Sigmoid colon (tissue), 7 donors: Measurements from ENCODE around the gene ANKLE1. TPM values are rescaled to one million over a fixed set of nuclear protein-coding genes. Genes with fewer than 3 reads are reported as not detected.

Experiments used
- DNase-seq: peaks from one replicate; pipeline ENCODE4 v3.0.0-alpha.2; 2019
- H3K27ac ChIP-seq, 4 donors: fragments of 200-600 bp; sonication (generic); one replicate each; pipeline ENCODE4 v1.5.1; 2016 to 2019; ENCODE audit warnings: mild to moderate bottlenecking in 1 of 4
- H3K27me3 ChIP-seq, 3 donors: fragments of 200-600 bp; sonication (generic); one replicate each; pipeline ENCODE4 v1.5.1; 2019; ENCODE audit warnings: mild to moderate bottlenecking in 1 of 3
- H3K36me3 ChIP-seq, 4 donors: fragments of 200-600 bp; sonication (generic); one replicate each; pipeline ENCODE4 v1.5.1; 2016 to 2019
- H3K4me1 ChIP-seq, 4 donors: fragments of 200-600 bp; sonication (generic); one replicate each; pipeline ENCODE4 v1.5.1; 2017 to 2019
- H3K4me3 ChIP-seq, 4 donors: fragments of 200-600 bp; sonication (generic); one replicate each; pipeline ENCODE4 v1.5.1; 2017 to 2019; ENCODE audit warnings: mild to moderate bottlenecking in 2 of 4, moderate library complexity in 1 of 4
- H3K9me3 ChIP-seq, 4 donors: fragments of 200-600 bp in 3 of 4; sonication (generic) in 3 of 4; one replicate each; pipeline versions ENCODE4 v1.5.1 to v1.6.1; 2013 to 2019
- CTCF ChIP-seq, 4 experiments: fragments of 450-650 bp in 3 of 4; fragments of 200-600 bp in 1 of 4; IDR thresholded peaks; one replicate each; pipeline ENCODE4 v1.5.1; 2016 to 2019; ENCODE audit warnings: antibody characterized with exemption in 4 of 4, mild to moderate bottlenecking in 3 of 4, moderate library complexity in 2 of 4
- EP300 ChIP-seq, 4 donors: sonication (generic); formaldehyde crosslinking; IDR thresholded peaks; one replicate each; pipeline ENCODE4 v1.6.1; 2017; ENCODE audit warnings: antibody characterized with exemption in 4 of 4
- POLR2A ChIP-seq, 2 donors: fragments of 450-650 bp; IDR thresholded peaks; one replicate each; pipeline ENCODE4 v1.6.1; 2016; ENCODE audit warnings: antibody characterized with exemption in 2 of 2, mild to moderate bottlenecking in 2 of 2, moderate library complexity in 2 of 2
- POLR2AphosphoS5 ChIP-seq, 4 donors: sonication (generic); formaldehyde crosslinking; IDR thresholded peaks; one replicate each; pipeline ENCODE4 v1.6.1; 2017; ENCODE audit warnings: antibody characterized with exemption in 4 of 4
- WGBS, 2 donors: extraction: QIAGEN DNeasy Blood & Tissue Kit; methylation state at CpG; one replicate each; pipeline ENCODE4 v1.1.7; 2013; 5-methylcytosine and 5-hydroxymethylcytosine counted together
- intact Hi-C: fragments of 100-400 bp; cut with DNase I; formaldehyde crosslinking; loops from one replicate; pipeline ENCODE4 v1.15.1; 2023
- polyA plus RNA-seq, 3 donors: library from polyadenylated mRNA; stranded (reverse); fragments of 200-250 nt; gene quantifications; one replicate each; pipeline ENCODE4 v1.2.3, GENCODE V29; 2013
- total RNA-seq, 4 donors: library from RNA; depleted of rRNA; stranded (reverse); fragments of >200 nt; gene quantifications; one replicate each; pipeline ENCODE4 v1.1.0, GENCODE V29; 2016
- donor health status: healthy with polysubstance abuse.
- donor health status: Bipolar disorder and iron deficiency.
- donor health status: healthy.

The ANKLE1 gene
- total and polyA plus RNA-seq, 7 donors, result 0.49 to 1.3 (median 0.71) TPM; not detected in 2

- no peak for DNase-seq
- Histone ChIP-seq H3K4me3 (no peak overlapping the region), H3K4me1 (peaks cover 0 to 52% (median 36%) of the 10 kb centered on the region in 4 donors), H3K36me3 (peaks cover 0 to 22% (median 9%) of the 10 kb centered on the region in 4 donors), H3K9me3 (no peaks in the 10 kb centered on the region), H3K27ac (peak overlapping the region in 1 of 4 donors; percentile 1), H3K27me3 (no peaks in the 10 kb centered on the region)
- TF ChIP-seq POLR2AphosphoS5 (IDR thresholded peaks at IDR 0.05) (no peak), CTCF (IDR thresholded peaks at IDR 0.05) (no peak), EP300 (IDR thresholded peaks at IDR 0.05) (no peak), POLR2A (IDR thresholded peaks at IDR 0.05) (no peak)
- intact Hi-C loops, result no loop called here
- WGBS, 2 donors, result 18 to 62% methylated on average over 24 of the region's 24 CpGs
Observed at GRCh38 chr19:17240062-17240752, 41.5 kb upstream of the ANKLE1 start.

- WGBS, 2 donors, result 93 to 96% methylated on average over 6 of the region's 6 CpGs
- H3K9me3 ChIP-seq, result no peaks in the 10 kb centered on the region
- peak overlapping the region in 2 of 4 donors; percentile 31 to 85 for H3K27ac ChIP-seq
- peaks cover 0 to 45% (median 32%) of the 10 kb centered on the region in 4 donors for H3K4me1 ChIP-seq
- intact Hi-C loops, result no loop called here
- H3K4me3 ChIP-seq, result no peak overlapping the region
- H3K27me3 ChIP-seq, result no peaks in the 10 kb centered on the region
- TF ChIP-seq EP300 (IDR thresholded peaks at IDR 0.05) (no peak), POLR2A (IDR thresholded peaks at IDR 0.05) (no peak), POLR2AphosphoS5 (IDR thresholded peaks at IDR 0.05) (no peak), CTCF (IDR thresholded peaks at IDR 0.05) (no peak)
- peaks cover 0 to 22% (median 9%) of the 10 kb centered on the region in 4 donors for H3K36me3 ChIP-seq
- DNase-seq, result no peak
Observed at GRCh38 chr19:17240826-17241399, 40.8 kb upstream of the ANKLE1 start.

GRCh38 chr19:17242431-17243208 is 39.1 kb upstream of the ANKLE1 start:
- peak overlapping the region; percentile 84 to 85 (median 84) for H3K27ac ChIP-seq
- peak overlapping the region in 1 of 4 donors; percentile 76 for H3K4me3 ChIP-seq
- H3K27me3 ChIP-seq, result no peaks in the 10 kb centered on the region
- H3K9me3 ChIP-seq, result no peaks in the 10 kb centered on the region
- TF ChIP-seq CTCF (IDR thresholded peaks at IDR 0.05) (no peak), EP300 (IDR thresholded peaks at IDR 0.05) (no peak), POLR2AphosphoS5 (IDR thresholded peaks at IDR 0.05) (no peak), POLR2A (IDR thresholded peaks at IDR 0.05) (no peak)
- 40 to 55% methylated on average over 8 of the region's 8 CpGs for WGBS, 2 donors
- intact Hi-C loops, result no loop called here
- H3K4me1 ChIP-seq, result peaks cover 0 to 45% (median 34%) of the 10 kb centered on the region in 4 donors
- H3K36me3 ChIP-seq, result peaks cover 0 to 22% (median 9%) of the 10 kb centered on the region in 4 donors
- DNase-seq, result no peak

GRCh38 chr19:17243211-17243829 is 38.4 kb upstream of the ANKLE1 start:
- Histone ChIP-seq H3K4me1 (peaks cover 0 to 45% (median 34%) of the 10 kb centered on the region in 4 donors), H3K4me3 (peak overlapping the region; percentile 62 to 95 (median 84)), H3K27ac (peak overlapping the region; percentile 84 to 85 (median 84)), H3K36me3 (peaks cover 0 to 15% (median 4%) of the 10 kb centered on the region in 4 donors), H3K27me3 (no peaks in the 10 kb centered on the region), H3K9me3 (no peaks in the 10 kb centered on the region)
- WGBS, 2 donors, result 24 to 59% methylated on average over 8 of the region's 8 CpGs
- DNase-seq, result no peak
- intact Hi-C loops, result no loop called here
- TF ChIP-seq EP300 (IDR thresholded peaks at IDR 0.05), result no peak
- no peak for TF ChIP-seq POLR2AphosphoS5 (IDR thresholded peaks at IDR 0.05)
- no peak for TF ChIP-seq CTCF (IDR thresholded peaks at IDR 0.05)
- no peak for TF ChIP-seq POLR2A (IDR thresholded peaks at IDR 0.05)
